ENCODE data around the gene ADNP. TPM values are rescaled to one million over a fixed set of nuclear protein-coding genes. Genes with fewer than 3 reads are reported as not detected.
A peak's percentile ranks its signal among the peaks of the same experiment; 100 is the strongest.

ADNP gene
- total and polyA plus RNA-seq, 10 of the 15 experiments (the other 5 are each of a cell fraction or from before 2014, with no cell fraction given): 23.0 to 74.4 (median 34.9) TPM

GRCh38 chr20:50911716-50912115, 19.5 kb downstream of the ADNP start:
- peak; percentile 69 for ATAC-seq
- H2AFZ ChIP-seq (ENCODE audit: control insufficient read depth, low read depth, low read length): no peak overlapping the region
- no peaks in the 10 kb centered on the region for H3K9me3 ChIP-seq (replicated peaks; ENCODE audit: control insufficient read depth, insufficient read depth, low read length)
- WGBS (ENCODE audit: insufficient coverage, insufficient replicate concordance, low lambda C conversion rate, missing lambda C conversion rate): 0% methylated on average over 1 of the region's 1 CpG
- H3K9ac ChIP-seq (ENCODE audit: control insufficient read depth, insufficient read depth, low read length): peak overlapping the region; percentile 22; the same call in 1 of the 2 replicates
- H3K4me3 ChIP-seq: peak overlapping the region; percentile 18; the same call in 1 of the 2 replicates
- in situ Hi-C loops (cut with MboI): no loop called here
- H4K20me1 ChIP-seq (ENCODE audit: control insufficient read depth, insufficient read depth): peaks cover 18% of the 10 kb centered on the region
- no peaks in the 10 kb centered on the region for H3K27me3 ChIP-seq (replicated peaks in 1 of 2; ENCODE audit: control insufficient read depth in 2 of 2, insufficient read depth in 2 of 2, low read length in 1 of 2)
- BruUV-seq (replicated peaks): no TSS peak
- peak overlapping the region; percentile 54 for H3K27ac ChIP-seq (ENCODE audit: control insufficient read depth, insufficient read depth)
- intact Hi-C loops (cut with micrococcal nuclease; ENCODE audit: unreplicated experiment): no loop called here
- RAD21 ChIA-PET (ENCODE audit: unreplicated experiment): interaction anchor here (0.8 to 2.0 kb wide), 9 partner anchors 9 to 117 kb away, joined by 3 to 8 read pairs (median 3); partner anchors contain the start of genes ADNP and BCAS4
- peak overlapping the region; percentile 91 for H3K4me2 ChIP-seq (ENCODE audit: control insufficient read depth, insufficient read depth)
- SMC1A ChIA-PET (ENCODE audit: uncharacterized antibody, unreplicated experiment): interaction anchor here (1.0 to 4.3 kb wide), 9 partner anchors 9 to 117 kb away, joined by 3 to 17 read pairs (median 6); partner anchors contain the start of gene BCAS4
- peak; percentile 39 for DNase-seq (ENCODE audit: low read depth, low spot score)
- CTCF ChIA-PET: interaction anchor here (0.6 to 3.8 kb wide), 10 partner anchors 9 to 121 kb away, joined by 3 to 44 read pairs (median 4); partner anchors contain the start of genes ADNP and BCAS4
- H3K4me1 ChIP-seq (ENCODE audit: control insufficient read depth, insufficient read depth, low read length): peaks cover 60% of the 10 kb centered on the region
- peaks cover 3 to 34% of the 10 kb centered on the region in 2 experiments for H3K36me3 ChIP-seq (ENCODE audit: control insufficient read depth in 2 of 2, insufficient read depth in 2 of 2, low read length in 1 of 2)
- peaks cover 96% of the 10 kb centered on the region for H3K79me2 ChIP-seq (ENCODE audit: control insufficient read depth, insufficient read depth, low read length)
- peak; percentile 70 for FAIRE-seq
- TF ChIP-seq CEBPZ (IDR thresholded peaks at IDR 0.05; ENCODE audit: low read depth, low read length): no peak
- no peak for TF ChIP-seq HDAC6 (IDR thresholded peaks at IDR 0.05; ENCODE audit: unreplicated experiment)
- peak; percentile 22; the same call in 1 of the 2 replicates for TF ChIP-seq RUNX3 (IDR thresholded peaks at IDR 0.05; ENCODE audit: low read length)
- 0 out of 4 replicates have a peak, but pooled peaks of 1 of the 2 experiments have one; percentile 9 for TF ChIP-seq IKZF2 (IDR thresholded peaks at IDR 0.05)
- TF ChIP-seq JUNB (IDR thresholded peaks at IDR 0.05): peak; percentile 19; the same call in 1 of the 2 replicates
- TF ChIP-seq CREM (IDR thresholded peaks at IDR 0.05; ENCODE audit: low read depth): peak; percentile 19; the same call in 1 of the 2 replicates
- 0 out of 4 replicates have a peak, but pooled peaks of 1 of the 2 experiments have one; percentile 22 for TF ChIP-seq ETV6 (conservative IDR thresholded peaks at IDR 0.05 in 1 of 2, IDR thresholded peaks at IDR 0.05 in 1 of 2; ENCODE audit: borderline replicate concordance in 1 of 2, low read depth in 1 of 2)
- POLR2A ChIA-PET: interaction anchor here (0.7 to 1.4 kb wide), 5 partner anchors 9 to 117 kb away, joined by 3 to 4 read pairs (median 3); partner anchors contain the start of genes BCAS4, DPM1 and MOCS3

All from GM12878 (cell line).